Psoas muscle (tissue), 8 donors: Measurements from ENCODE around the gene LRP1B. TPM values are rescaled to one million over a fixed set of nuclear protein-coding genes. Genes with fewer than 3 reads are reported as not detected.

ENCODE experiments used
- ATAC-seq, 4 donors: fragments of 200-7000 bp; cut with Tn5 transposase; one replicate each; pipeline ENCODE4 v1.9.1; 2020; ENCODE audit warnings: moderate library complexity in 3 of 4, mild to moderate bottlenecking in 2 of 4
- DNase-seq, 2 donors: peaks; one replicate each; pipeline ENCODE4 v3.0.0-alpha.2; 2020
- H3K27ac ChIP-seq: fragments of 200-600 bp; one replicate; pipeline ENCODE4 v1.8.0; 2022
- H3K27me3 ChIP-seq, 3 donors: fragments of 200-600 bp in 1 of 3; one replicate each; pipeline versions ENCODE4 v1.6.1 to v1.8.0; 2013 to 2022; ENCODE audit warnings: low read length in 2 of 3, mild to moderate bottlenecking in 2 of 3, moderate library complexity in 1 of 3; ENCODE audit not compliant: insufficient read depth in 3 of 3
- H3K36me3 ChIP-seq, 2 donors: fragments of 200-600 bp in 1 of 2; one replicate each; pipeline versions ENCODE4 v1.6.1 to v1.8.0; 2013 to 2022; ENCODE audit warnings: low read depth in 1 of 2, mild to moderate bottlenecking in 1 of 2, moderate library complexity in 1 of 2; ENCODE audit not compliant: insufficient read depth in 1 of 2
- H3K4me1 ChIP-seq: fragments of 200-600 bp; one replicate; pipeline ENCODE4 v1.8.0; 2022
- H3K4me3 ChIP-seq: fragments of 200-600 bp; one replicate; pipeline ENCODE4 v1.8.0; 2022; ENCODE audit warnings: mild to moderate bottlenecking
- H3K9me3 ChIP-seq: fragments of 200-600 bp; one replicate; pipeline ENCODE4 v1.8.0; 2022
- WGBS, 3 donors: extraction: QIAGEN DNeasy Blood & Tissue Kit; methylation state at CpG; one replicate each; pipeline versions ENCODE4 v1.1.6 to v1.1.7; 2013; 5-methylcytosine and 5-hydroxymethylcytosine counted together
- intact Hi-C, 2 donors: fragments of 100-400 bp; cut with DNase I; formaldehyde crosslinking; loops; one replicate each; pipeline versions ENCODE4 v1.11.0 to v1.14.2; 2022
- polyA plus RNA-seq, 3 donors: library from polyadenylated mRNA; stranded (reverse); fragments of 200-250 nt; gene quantifications; one replicate each; pipeline ENCODE4 v1.2.3, GENCODE V29; 2013
- total RNA-seq, 4 donors: library from RNA; stranded (reverse); fragmentation: NEBNext Ultra II Directional in 2 of 4; extraction: Animal tissue kit (Norgen Biotek cat#: 25700) in 2 of 4; gene quantifications; one replicate each; pipeline versions ENCODE4 v1.2.1 to v1.2.4, GENCODE V29; 2021 to 2023
- TF ChIP-seq, protein P1 (sequence below): fragments of 200-600 bp; IDR thresholded peaks from one replicate; pipeline ENCODE4 v1.8.0; 2022; ENCODE audit warnings: antibody characterized with exemption
- donor health status: healthy with polysubstance abuse.
- donor health status: DM: no; HTN: no; CAD: no; lungs with moderate emphysema.
- donor health status: Bipolar disorder and iron deficiency.
- donor health status: healthy.
- donor health status: DM: yes; HTN: yes; CAD: no.
- donor health status: DM: no; HTN: no; CAD: no.
- donor health status: DM: no; HTN: no; CAD: no.
- donor health status: DM: yes; HTN: yes; CAD: no.

Gene LRP1B
- total and polyA plus RNA-seq, 7 donors: 0.33 to 3.3 (median 0.95) TPM

DNA sequence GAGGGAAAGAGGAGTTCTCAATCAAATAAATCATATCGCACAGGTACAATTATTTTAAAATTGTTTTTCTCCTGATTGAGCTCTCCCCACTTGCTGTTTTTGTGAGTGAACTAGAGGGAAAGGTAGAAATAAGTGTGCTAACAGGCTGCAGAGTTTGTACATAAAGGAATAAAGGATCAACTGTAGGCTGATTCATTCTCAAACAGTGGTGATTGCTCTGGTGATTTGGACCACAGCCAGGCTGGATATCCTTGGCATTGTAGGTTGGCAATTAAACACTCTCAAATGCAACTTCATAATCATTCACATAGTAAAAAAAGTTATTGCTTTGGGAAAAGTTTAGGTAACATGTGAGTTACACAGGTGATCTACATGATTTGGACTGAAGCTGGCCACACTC, 29.8 kb downstream of the LRP1B start:
- H3K4me1 ChIP-seq: no peaks in the 10 kb centered on the region
- ATAC-seq (no peak), DNase-seq (no peak)
- H3K9me3 ChIP-seq: no peaks in the 10 kb centered on the region
- no peaks in the 10 kb centered on the region for H3K36me3 ChIP-seq
- intact Hi-C loops: no loop called here
- no peak overlapping the region for H3K27ac ChIP-seq
- H3K4me3 ChIP-seq: no peak overlapping the region
- H3K27me3 ChIP-seq: no peaks in the 10 kb centered on the region
- TF ChIP-seq, protein P1, sequence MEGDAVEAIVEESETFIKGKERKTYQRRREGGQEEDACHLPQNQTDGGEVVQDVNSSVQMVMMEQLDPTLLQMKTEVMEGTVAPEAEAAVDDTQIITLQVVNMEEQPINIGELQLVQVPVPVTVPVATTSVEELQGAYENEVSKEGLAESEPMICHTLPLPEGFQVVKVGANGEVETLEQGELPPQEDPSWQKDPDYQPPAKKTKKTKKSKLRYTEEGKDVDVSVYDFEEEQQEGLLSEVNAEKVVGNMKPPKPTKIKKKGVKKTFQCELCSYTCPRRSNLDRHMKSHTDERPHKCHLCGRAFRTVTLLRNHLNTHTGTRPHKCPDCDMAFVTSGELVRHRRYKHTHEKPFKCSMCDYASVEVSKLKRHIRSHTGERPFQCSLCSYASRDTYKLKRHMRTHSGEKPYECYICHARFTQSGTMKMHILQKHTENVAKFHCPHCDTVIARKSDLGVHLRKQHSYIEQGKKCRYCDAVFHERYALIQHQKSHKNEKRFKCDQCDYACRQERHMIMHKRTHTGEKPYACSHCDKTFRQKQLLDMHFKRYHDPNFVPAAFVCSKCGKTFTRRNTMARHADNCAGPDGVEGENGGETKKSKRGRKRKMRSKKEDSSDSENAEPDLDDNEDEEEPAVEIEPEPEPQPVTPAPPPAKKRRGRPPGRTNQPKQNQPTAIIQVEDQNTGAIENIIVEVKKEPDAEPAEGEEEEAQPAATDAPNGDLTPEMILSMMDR: no peak
- WGBS, 3 donors: 88 to 100% (median 91%) methylated on average over 1 of the region's 1 CpG

DNA sequence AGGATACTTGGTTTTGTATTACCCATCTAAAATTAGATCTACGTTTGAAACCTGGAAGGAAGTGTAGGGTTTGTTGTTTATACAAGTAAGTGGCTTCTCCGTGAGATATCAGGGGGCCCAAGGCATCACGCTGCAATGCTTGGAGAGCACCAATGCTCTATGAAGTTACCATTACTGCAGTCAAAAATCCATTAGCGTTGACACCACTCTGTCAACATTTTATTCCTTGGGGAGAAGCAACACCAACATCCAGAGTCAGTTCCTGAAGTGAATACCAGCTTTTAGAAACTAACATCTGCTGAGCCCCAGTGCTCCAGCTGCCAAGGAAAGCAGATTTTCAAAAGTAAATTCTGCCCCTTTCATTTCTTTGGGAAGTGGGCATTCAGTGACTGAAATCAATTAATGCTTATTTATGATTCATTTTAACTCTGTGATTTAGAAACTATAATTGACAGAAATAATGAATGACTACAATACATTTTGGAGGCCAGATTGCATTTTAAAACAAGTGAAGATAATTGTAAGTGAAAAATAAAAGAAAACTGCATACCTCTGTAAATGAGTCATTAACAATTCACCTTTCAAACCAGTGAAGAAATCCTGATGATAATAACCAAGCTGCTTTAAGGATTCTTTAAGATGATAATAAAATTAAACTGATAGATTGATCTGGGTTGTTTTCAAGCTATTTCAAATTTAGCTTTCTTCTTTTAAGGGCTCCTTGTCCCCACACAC, 30.5 kb downstream of the LRP1B start:
- DNase-seq (no peak), ATAC-seq (no peak)
- Histone ChIP-seq H3K36me3 (no peaks in the 10 kb centered on the region), H3K27ac (no peak overlapping the region), H3K4me1 (no peaks in the 10 kb centered on the region), H3K4me3 (no peak overlapping the region), H3K27me3 (no peaks in the 10 kb centered on the region), H3K9me3 (no peaks in the 10 kb centered on the region)
- intact Hi-C loops: no loop called here
- 59 to 69% (median 68%) methylated on average over 4 of the region's 4 CpGs for WGBS, 3 donors
- TF ChIP-seq, protein P1: no peak

DNA sequence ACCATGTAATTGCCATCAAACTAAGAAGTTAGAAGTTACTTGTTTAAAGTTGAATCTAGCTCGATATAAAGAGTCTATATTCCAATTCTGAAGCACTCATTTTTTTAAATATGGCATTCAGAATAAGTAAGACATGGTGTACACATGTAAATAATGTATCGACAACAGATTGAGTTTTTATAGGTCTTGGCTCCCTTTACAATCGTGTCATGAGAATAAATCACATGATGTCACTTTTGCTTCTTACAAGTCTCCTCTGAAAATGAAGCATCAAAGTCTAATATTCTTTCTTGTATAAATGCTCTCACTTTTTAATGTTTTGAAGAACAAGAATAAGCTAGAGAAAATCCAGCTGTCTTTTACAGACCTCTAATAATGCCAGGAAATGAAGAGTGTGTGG, 33.1 kb downstream of the LRP1B start:
- ATAC-seq (no peak), DNase-seq (no peak)
- Histone ChIP-seq H3K36me3 (no peaks in the 10 kb centered on the region), H3K27me3 (no peaks in the 10 kb centered on the region), H3K4me3 (no peak overlapping the region), H3K27ac (no peak overlapping the region), H3K4me1 (no peaks in the 10 kb centered on the region), H3K9me3 (no peaks in the 10 kb centered on the region)
- 68 to 73% (median 70%) methylated on average over 3 of the region's 3 CpGs for WGBS, 3 donors
- intact Hi-C loops: no loop called here
- TF ChIP-seq, protein P1: no peak

DNA sequence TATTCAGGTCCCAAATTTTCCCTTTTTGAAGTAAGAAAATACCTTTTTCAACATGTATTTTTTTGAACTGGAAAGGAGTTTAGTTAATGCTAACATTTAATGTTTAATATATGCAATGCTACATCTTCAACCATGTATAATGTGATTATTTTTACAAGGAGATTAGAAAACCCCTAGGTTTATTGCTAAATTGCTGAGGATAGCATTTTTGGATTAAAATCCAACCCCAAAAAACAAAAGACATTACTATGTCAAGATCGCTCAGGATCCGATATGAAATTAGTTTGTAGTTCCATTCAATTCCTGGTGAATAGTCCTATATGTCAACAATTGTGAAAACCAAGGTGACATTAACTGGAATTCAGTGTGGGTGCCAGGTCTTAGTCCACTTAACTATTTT, 35.2 kb downstream of the LRP1B start:
- intact Hi-C loops: no loop called here
- Histone ChIP-seq H3K4me1 (no peaks in the 10 kb centered on the region), H3K4me3 (no peak overlapping the region), H3K27me3 (no peaks in the 10 kb centered on the region), H3K9me3 (no peaks in the 10 kb centered on the region), H3K27ac (no peak overlapping the region), H3K36me3 (no peaks in the 10 kb centered on the region)
- no peak for DNase-seq
- TF ChIP-seq, protein P1: no peak
- WGBS, 3 donors: 97 to 99% (median 98%) methylated on average over 2 of the region's 2 CpGs
- ATAC-seq: no peak

DNA sequence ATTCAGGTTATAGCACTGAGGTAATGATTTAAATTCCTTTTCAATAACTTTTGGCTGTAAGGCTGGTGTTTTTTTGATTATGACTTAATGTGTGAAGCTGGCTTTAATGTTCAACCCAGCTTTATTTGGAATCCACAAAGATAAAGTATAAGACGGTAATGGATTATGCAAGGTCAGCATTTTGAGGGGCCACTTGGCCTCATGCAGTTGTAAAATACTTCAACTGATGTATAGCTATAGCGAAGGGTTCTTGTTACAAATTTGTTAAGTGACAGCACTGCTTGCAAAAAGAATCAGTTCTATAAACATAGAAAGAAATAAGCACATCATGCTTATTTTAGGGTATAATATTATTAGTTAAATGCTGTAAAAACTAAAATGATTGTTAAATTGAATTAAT, 36.6 kb downstream of the LRP1B start:
- DNase-seq (no peak), ATAC-seq (no peak)
- intact Hi-C loops: no loop called here
- Histone ChIP-seq H3K4me1 (no peaks in the 10 kb centered on the region), H3K9me3 (no peaks in the 10 kb centered on the region), H3K27me3 (no peaks in the 10 kb centered on the region), H3K4me3 (no peak overlapping the region), H3K27ac (no peak overlapping the region), H3K36me3 (no peaks in the 10 kb centered on the region)
- 58 to 65% (median 60%) methylated on average over 2 of the region's 2 CpGs for WGBS, 3 donors
- TF ChIP-seq, protein P1: no peak
